Activated CD4-positive, alpha-beta T cell treated with anti-CD3 and anti-CD28 coated beads, Interleukin-2, amount 50 U/mL, for 24 hours (primary cell): ENCODE results near the gene RGS14.
"Not testable (repeated sequence)": the region's sequence is repeated elsewhere in the genome, so short reads cannot be mapped to it uniquely, and the experiment has no call there.

ENCODE experiments used
- DNase-seq, 2 donors: peaks; one replicate each; pipeline ENCODE4 v3.0.0-alpha.2; 2020; ENCODE audit warnings: low read depth in 1 of 2, low spot score in 1 of 2

The RGS14 gene

DNA sequence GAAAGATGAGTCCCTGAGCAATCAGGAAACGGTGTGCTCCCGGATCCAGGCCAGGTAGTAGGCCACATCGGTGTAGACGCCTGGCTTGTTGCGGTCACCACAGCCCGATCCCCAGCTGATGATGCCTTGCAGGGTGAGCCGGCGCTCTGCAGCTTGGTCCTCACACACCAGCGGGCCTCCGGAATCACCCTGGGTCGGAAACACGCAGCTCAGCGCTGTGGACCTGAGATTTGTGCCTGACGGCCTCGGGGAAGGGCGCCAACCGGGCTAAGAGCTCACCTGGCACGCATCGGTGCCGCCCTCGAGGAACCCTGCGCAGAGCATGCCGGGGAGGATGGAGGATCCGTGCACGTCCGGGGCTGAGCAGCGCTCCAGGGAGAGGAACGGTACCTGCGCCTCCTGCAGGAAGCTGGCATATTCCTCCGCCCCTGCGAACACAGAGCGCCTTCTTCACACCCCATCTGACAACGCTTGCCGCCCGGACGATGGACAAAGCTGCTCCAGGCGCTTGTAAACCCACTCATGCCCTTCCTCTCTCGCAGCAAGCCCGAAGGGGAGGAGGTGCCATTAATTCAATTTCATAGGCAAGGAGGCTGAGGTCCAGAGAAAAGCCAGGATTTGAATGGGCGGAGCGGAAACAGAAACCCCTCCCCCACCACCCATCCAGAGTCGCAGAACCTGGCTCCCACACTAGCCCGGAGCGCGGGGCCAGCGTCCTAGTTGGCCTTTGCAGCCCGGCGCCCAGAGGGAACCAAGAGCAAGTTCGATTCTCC lies 44.7 kb downstream of the RGS14 start:
- DNase-seq: peak; percentile 36 to 65

DNA sequence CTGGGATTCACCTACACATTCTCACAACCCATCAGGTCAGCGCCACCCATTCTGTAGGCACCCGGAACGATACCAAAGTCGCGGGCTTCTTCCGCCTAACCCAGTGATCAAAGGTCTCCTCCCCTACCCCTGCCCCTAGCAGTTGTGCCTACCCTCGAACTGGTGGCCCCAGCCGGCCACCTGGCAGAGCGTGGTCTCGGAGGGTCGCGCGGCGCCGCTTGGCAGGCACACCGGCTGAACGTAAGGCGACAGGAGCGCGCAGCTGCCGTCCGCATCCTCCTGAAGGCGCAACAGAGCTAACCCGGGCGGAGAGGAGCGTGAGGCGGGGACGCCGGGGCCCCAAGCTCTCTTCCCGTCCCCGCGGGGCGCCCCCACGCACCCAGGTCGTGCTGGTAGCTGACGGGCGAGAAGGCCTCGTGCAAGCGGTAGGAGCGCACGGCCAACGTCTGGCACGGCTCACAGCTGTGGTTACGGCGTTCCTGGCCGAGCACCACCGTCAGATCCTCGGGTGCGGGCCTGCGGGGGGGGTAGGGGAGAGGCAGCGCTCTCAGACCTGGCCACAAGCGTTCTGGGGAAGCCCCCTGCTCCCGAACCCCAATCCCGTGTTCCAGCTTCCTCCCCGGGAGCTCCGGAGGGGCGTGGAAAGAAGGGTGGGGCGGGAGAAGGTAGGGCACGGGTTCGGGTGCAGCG lies 45.5 kb downstream of the RGS14 start:
- peak in 1 of 2 donors; percentile 25 for DNase-seq

DNA sequence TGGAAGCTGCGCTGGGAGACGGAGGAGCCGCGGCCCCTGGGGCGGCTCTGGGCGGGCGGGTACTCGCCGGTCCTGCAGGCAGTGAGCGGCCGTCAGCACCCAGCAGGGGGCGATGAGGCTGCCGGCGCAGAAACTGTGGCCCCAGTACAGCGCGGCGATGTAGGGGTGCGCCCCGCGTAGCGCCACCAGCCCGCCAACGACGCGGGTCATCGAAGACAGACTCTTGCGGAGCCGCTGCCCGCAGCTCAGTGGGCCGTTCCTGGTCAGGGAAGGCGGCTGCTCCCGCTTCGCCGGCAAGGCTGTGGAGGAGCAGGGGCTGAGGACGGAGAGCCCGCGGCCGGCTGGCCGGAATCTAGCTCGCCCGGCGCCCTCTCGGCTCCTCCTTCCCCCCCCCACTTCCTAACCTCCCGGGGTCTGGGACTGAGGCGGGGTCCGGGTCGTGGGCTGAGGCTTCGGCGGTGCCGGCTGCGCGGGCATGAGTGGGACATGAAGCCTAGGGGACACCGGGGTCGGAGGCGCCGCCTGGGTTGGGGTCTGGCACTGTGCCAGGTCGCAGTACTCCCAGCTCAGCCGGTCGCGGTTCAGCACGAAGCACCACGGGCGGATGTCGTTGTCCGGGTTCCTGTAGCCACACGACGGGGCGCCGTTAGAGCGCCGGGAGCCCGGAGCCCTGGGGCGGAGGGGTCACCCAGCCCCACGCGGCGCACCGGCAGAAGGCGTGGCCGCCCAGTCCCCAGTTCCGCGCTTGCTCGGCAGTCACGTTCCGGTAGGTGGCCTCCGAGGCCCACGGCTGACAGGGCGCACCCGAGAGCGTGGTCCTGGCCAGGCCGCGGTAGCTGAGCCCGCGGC lies 46.3 kb downstream of the RGS14 start:
- DNase-seq: peak; percentile 69 to 76

DNA sequence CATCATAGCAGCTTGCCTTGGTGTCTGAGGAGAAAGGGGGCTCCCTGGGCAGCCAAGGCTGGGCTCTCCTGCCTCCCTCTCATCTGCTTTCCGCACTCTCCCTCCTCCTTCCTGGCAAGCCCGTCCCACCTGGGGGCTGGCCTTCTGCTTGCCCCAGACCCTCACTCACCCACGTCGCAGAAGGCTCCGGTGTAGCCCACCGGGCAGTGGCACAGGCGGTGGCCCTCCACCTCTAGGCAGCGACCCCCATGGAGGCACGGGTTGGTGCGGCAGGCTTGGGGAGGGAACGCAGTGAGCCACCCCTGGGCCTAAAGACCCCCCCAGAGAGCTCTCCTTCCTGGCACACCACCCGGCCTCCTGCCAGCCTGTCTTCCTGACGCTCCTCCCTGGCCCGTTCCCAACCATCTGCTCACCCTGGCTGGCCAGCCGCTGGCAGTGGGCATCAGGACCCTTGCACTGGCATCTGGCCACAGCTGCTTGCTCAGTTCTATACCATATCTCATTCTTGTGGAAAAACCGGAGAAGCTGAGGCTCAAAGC lies 47.0 kb downstream of the RGS14 start:
- no peak for DNase-seq

DNA sequence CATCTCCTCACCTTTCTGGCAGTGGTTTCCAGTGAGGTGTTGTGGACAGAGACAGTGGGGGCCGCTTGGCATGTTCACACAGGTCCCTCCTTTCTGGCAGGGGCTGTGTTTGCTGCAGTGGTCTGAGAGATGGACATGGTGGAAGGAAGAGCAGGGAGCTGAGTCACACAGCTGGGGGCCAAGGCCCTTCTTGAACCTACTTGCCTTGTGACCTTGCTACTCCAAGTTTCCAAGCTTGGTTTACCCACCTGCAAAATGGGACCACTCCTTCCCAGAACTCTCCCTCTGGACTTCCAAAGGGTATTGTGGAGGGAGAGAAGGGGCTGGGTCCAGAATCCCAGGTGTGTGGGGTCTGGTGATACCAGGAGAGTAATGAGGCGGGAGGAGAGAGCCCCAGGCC lies 47.6 kb downstream of the RGS14 start:
- DNase-seq: no peak

DNA sequence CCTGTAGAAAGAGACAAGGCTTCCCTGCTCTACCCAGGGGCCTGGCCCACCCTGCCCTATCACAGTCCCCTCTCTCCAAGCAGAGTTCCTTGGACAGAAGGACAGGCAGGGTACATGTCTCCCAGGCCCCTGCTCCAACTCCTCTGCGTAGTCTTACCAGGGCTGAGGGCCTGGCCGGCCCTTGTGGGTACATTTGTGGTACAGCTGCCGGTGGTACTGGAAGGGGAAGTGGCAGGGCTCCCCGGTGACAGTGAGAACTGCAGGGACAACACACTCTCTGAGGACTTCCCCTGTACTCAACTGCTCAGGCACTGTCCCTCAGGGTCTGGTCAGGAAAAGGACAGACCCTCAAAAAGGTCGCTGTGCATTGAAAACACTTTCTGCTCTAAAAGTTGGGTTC lies 48.1 kb downstream of the RGS14 start:
- no peak for DNase-seq

DNA sequence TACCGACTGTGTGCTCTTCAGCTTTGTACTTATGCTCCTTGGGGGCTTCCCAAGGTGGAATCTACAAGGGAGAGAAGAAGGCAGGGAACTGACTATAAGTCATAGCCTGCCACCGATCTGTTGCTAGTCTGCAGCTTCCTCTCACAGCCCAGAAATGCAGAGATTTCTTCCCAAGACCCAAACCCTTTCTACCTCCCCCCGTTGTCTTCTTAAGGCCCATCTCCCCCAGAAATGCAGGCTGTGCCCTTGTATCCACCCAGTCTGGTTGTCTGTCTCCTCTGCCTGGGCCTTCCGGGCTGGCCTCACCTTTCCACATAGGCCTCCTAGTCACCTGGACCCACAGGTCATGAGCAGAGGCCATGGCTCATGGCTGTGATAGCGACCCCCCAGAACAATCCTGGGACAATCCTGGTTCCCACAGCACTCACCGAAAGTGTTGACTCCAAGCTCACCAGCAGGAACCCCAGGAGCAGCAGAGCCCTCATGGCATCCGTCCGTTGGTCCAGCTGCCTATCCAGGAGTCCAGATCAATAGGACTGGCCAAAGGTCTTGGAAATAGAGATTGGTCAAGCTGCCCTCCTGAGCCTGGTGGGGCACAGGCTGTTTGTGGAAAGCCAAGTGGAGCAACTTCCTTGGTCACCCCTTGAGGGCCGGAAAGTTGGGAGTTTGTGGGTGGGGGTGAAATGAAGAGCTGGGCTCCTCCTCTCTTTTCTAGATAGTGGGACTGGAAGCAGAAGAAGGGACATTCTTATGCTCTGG lies 51.5 kb downstream of the RGS14 start, which contains the start of gene F12:
TSS of gene F12 (minus strand) at position 522 of the 759 bp plus-strand sequence. CDS start at position 485, 37 bp downstream.
- DNase-seq: no peak

DNA sequence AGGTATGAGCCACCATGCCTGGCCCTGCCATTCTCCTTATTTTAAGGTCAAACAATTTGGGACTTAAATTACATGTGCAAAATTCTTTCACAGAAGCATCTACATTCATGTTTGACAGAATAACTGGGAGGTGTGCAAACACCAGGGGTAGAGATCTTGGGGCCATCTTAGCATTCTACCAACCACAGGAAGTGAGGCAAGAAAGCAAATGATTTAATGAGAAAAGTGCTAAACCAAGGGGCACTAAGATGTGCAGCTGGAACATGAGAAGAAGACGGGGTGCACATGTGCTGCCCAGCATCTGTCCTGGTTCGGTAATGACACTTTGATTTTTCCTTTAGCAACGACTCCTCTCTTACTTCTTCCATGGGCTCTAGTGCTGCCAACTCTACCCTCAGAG lies 52.9 kb downstream of the RGS14 start:
- DNase-seq: no peak

DNA sequence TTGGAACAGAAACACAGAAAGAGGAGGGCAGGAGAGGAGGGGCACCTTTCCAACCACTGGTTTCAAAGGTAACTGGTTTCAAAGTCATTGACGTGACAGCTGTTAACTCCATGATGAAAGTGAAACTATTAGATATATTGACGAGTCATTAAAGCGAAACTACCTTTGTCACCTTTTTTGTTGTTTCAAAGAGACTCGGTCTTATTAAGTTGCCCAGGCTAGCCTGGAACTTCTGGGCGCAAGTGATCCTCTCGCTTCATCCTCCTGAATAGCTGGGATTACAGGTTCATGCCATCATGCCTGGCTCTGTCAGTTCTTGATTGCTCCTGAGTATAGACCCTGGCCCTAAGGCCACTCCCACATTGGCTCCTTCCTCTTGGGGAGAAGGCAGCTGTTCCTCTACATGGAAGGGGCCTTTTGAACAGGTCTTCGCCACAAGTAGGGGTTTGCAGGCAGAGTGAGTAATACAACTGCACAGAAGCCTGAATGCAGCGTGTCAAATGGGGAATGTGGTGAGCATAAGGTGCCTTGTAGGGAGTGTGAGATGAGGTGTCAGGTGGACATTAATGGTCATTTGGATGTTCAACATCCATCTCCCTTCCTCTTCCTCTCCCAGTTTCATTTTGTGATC lies 55.0 kb downstream of the RGS14 start:
- DNase-seq: no peak

DNA sequence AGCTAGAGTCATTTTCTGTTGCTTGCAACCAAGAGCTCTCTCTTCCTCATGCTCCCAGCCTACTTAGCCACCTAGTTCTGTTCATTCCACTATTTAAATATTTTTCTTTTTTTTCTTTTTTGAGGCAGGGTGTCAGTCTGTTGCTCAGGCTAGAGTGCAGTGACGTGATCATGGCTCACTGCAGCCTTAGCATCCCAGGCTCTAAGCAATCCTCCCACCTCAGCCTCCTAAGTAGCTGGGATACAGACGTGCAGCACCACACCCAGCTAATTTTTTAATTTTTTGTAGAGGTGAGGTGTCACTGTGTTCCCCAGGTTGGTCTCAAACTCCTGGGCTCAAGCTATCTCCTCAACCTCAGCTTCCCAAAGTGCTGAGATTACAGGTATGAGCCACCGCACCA lies 56.8 kb downstream of the RGS14 start:
- no peak for DNase-seq

DNA sequence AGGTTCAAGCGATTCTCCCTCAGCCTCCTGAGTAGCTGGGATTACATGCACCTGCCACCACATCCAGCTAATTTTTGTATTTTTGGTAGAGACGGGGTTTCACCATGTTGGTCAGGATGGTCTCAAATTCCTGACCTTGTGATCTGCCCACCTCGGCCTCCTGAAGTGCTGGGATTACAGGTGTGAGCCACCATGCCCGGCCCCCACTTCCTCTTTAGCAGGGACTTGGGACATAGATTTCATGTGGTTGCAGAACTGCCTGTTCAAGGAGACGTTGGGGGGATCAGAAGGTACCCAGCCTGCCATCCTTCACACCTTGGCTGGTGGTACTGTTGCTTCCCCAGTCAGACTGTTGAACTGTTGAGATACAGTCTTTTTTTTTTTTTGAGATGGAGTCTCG lies 59.4 kb downstream of the RGS14 start:
- not testable (repeated sequence) for DNase-seq

DNA sequence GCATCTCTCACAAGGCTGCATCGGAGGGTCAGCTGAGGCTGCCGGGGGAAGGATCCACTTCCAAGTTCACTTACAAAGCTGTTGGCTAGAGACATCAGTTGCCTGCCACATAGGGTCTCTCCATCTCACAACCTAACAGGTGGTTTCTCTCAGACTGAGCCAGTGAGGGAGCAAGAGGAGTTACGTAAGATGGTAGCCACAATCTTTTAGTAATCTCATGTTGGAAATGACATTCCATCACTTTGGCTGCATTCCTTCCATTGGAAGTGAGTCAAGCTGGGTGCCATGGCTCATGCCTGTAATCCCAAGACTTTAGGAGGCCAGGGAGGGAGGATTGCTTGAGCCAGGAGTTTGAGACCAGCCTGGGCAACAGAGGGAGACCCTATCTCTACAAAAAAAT lies 61.3 kb downstream of the RGS14 start:
- DNase-seq: no peak

DNA sequence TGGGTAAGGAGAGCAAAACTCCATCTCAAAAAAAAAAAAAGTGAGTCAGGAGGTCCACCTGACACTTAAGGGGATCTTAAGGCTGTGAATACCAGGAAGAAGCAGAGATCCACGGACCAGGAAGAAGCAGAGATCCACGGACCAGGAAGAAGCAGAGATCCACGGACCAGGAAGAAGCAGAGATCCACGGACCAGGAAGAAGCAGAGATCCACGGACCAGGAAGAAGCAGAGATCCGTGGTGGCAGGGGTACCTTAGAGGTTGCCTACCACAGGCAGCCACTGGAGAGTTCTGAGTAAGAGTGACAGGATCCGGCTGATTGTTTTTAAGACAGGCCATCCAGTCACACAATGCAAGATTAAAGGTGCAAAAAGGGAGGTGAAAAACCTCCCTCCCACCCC lies 62.7 kb downstream of the RGS14 start:
- not testable (repeated sequence) for DNase-seq

DNA sequence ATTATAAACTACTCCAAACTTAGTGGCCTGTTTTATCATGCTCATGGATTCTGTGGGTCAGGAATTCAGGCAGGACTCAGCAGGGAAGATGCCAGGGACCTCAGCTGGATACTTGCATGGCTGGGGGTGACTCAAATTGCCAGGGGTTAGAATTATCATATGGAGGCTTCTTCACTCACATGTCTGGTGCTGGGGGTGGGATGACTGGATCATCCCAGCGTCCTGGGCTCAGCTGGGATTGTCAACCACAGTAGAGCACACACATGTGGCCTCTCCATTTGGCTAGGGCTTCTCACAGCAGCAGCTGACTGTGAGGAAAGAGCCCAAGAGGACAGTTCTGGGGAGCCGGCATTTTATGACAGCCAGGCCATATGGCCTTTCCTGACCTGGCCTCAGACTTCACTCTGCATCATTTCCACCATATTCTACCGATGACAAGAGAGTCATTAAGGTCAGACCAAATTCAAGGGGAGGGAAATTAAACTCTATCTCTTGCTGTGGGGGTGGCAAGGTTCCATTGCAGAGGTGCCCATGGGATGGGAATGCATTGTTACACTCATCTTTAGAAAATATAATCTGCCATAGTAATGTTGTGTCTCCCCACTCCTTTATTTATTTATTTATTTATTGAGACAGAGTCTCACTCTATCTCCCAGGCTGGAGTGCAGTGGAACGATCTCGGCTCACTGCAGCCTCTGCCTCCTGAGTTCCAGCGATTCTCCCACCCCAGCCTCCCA lies 63.5 kb downstream of the RGS14 start:
- no peak for DNase-seq
